ENCODE results near the gene KDM5A. TPM values are rescaled to one million over a fixed set of nuclear protein-coding genes. Genes with fewer than 3 reads are reported as not detected.
"Not testable (repeated sequence)": the region's sequence is repeated elsewhere in the genome, so short reads cannot be mapped to it uniquely, and the experiment has no call there.

KDM5A gene
- total RNA-seq, 2 donors from 2014 or later: 19.3 to 20.9 TPM

DNA sequence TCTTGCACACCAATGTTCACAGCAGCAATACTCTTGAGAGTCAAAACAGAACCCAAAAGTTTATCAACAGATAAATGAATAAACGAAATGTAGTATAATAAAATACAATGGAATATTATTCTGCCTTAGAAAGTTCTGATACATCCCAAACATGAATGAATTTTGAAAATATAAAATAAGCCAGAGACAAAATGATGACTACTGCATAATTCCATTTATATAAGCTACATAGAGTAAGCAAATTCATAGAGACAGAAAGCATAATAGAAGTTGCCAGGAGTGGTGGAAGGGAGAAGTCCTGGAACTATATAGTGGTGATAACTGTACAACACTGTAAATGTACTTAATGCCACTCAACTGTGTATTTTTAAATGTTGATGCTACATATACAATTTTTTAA, 21.1 kb downstream of the KDM5A start:
- no peak overlapping the region for H3K27ac ChIP-seq
- no peak overlapping the region for H3K4me3 ChIP-seq
- H3K4me1 ChIP-seq: no peaks in the 10 kb centered on the region
- peaks cover 0 to 12% of the 10 kb centered on the region in 2 donors for H3K9me3 ChIP-seq
- peaks cover 31% of the 10 kb centered on the region for H3K36me3 ChIP-seq
- no peaks in the 10 kb centered on the region for H3K27me3 ChIP-seq
- DNase-seq (ENCODE audit: low spot score): no peak
- TF ChIP-seq, protein P1, sequence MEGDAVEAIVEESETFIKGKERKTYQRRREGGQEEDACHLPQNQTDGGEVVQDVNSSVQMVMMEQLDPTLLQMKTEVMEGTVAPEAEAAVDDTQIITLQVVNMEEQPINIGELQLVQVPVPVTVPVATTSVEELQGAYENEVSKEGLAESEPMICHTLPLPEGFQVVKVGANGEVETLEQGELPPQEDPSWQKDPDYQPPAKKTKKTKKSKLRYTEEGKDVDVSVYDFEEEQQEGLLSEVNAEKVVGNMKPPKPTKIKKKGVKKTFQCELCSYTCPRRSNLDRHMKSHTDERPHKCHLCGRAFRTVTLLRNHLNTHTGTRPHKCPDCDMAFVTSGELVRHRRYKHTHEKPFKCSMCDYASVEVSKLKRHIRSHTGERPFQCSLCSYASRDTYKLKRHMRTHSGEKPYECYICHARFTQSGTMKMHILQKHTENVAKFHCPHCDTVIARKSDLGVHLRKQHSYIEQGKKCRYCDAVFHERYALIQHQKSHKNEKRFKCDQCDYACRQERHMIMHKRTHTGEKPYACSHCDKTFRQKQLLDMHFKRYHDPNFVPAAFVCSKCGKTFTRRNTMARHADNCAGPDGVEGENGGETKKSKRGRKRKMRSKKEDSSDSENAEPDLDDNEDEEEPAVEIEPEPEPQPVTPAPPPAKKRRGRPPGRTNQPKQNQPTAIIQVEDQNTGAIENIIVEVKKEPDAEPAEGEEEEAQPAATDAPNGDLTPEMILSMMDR (IDR thresholded peaks at IDR 0.05): no peak

- Histone ChIP-seq H3K4me3 (no peak overlapping the region), H3K27ac (no peak overlapping the region), H3K4me1 (no peaks in the 10 kb centered on the region), H3K36me3 (peaks cover 42% of the 10 kb centered on the region), H3K9me3 (peaks cover 0 to 12% of the 10 kb centered on the region in 2 donors), H3K27me3 (no peaks in the 10 kb centered on the region)
- DNase-seq (ENCODE audit: low spot score): no peak
- TF ChIP-seq, protein P1 (IDR thresholded peaks at IDR 0.05): no peak
These were observed 22.3 kb downstream of the KDM5A start for GRCh38 chr12:366820-367219.

DNA sequence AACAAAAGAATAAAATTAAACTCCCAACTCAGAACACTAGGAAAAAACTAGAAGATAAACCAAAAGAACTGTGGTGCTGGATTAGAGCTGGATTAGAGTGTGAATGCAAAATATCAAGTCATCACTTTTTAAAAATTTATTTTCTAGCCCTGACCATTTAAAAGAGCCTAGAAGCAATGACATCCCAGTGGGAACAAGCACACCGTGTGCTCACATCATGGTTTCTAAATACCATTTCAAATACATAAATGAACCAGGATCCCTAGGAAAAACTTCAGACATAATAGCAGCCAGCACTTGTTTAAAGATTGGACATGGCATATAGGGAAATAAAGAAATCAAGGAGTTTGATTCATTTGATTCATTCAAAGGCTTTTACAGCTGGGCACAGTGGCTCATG, 30.0 kb downstream of the KDM5A start:
- Histone ChIP-seq H3K4me3 (no peak overlapping the region), H3K27me3 (no peaks in the 10 kb centered on the region), H3K4me1 (no peaks in the 10 kb centered on the region), H3K27ac (no peak overlapping the region), H3K9me3 (peaks cover 0 to 9% of the 10 kb centered on the region in 2 donors), H3K36me3 (peaks cover 65% of the 10 kb centered on the region)
- TF ChIP-seq, protein P1 (IDR thresholded peaks at IDR 0.05): no peak
- DNase-seq (ENCODE audit: low spot score): no peak

DNA sequence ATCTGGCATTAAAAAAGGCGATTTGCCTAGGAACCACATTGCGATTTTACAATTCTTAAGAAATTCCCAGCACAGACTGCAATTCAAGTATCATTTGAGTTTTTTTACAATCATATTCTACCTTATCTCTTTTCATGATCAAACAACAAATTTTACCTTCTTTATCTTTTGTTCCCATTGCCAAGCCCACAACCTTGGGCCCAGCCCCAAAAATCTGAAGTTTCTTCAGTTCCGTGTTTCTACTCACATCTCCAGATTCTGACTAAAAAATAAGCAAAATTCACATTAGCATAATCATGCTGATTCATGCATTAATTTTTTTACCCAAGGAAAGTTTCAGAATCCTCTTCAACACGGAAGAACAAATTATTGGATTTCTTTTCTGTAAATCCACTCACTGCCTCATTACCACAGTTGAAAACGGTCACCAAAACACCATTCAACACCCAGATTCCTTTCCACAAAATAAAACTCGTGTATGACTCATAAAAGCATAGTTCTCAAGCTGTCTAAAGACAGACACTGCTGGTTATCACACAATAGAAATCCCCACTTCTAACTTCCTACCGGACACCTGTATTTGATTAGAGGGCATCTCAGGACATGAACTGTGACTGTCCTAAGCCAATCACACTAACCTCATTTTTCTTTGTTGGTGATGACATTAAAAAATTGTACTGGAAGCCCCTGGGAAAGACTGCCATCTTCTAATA, 32.7 kb downstream of the KDM5A start:
- DNase-seq (ENCODE audit: low spot score): no peak
- Histone ChIP-seq H3K4me1 (no peaks in the 10 kb centered on the region), H3K36me3 (peaks cover 69% of the 10 kb centered on the region), H3K4me3 (no peak overlapping the region), H3K9me3 (peaks cover 0 to 9% of the 10 kb centered on the region in 2 donors), H3K27me3 (no peaks in the 10 kb centered on the region), H3K27ac (no peak overlapping the region)
- TF ChIP-seq, protein P1 (IDR thresholded peaks at IDR 0.05): no peak

DNA sequence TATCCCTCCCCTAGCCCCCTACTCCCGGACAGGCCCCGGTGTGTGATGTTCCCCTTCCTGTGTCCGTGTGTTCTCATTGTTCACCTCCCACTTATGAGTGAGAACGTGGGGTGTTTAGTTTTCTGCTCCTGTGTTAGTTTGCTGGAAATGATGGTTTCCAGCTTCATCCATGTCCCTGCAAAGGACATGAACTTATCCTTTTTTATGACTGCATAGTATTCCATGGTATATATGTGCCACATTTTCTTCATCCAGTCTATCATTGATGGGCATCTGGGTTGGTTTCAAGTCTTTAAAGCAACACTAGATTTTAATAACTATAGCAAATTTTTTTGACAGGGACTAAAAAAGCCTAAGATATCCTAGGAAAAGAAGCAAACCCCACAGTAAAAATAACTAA, 37.9 kb downstream of the KDM5A start:
- not testable (repeated sequence) for DNase-seq (ENCODE audit: low spot score); H3K27me3 ChIP-seq; H3K4me3 ChIP-seq

GRCh38 chr12:349625-350024, 39.5 kb downstream of the KDM5A start:
- peaks cover 63% of the 10 kb centered on the region for H3K36me3 ChIP-seq
- not testable (repeated sequence) for H3K4me1 ChIP-seq

More for the DNA sequence above, 37.9 kb downstream of the KDM5A start:
- H3K9me3 ChIP-seq, H3K27ac ChIP-seq, H3K4me1 ChIP-seq: not testable (repeated sequence)
- H3K36me3 ChIP-seq: peaks cover 67% of the 10 kb centered on the region

GRCh38 chr12:343036-343435, 46.1 kb downstream of the KDM5A start:
- not testable (repeated sequence) for H3K27me3 ChIP-seq; H3K4me1 ChIP-seq; DNase-seq (ENCODE audit: low spot score); H3K9me3 ChIP-seq; H3K4me3 ChIP-seq; H3K27ac ChIP-seq
- peaks cover 18% of the 10 kb centered on the region for H3K36me3 ChIP-seq

More at GRCh38 chr12:349625-350024, 39.5 kb downstream of the KDM5A start:
- not testable (repeated sequence) for H3K27ac ChIP-seq; DNase-seq (ENCODE audit: low spot score); H3K27me3 ChIP-seq; H3K4me3 ChIP-seq; H3K9me3 ChIP-seq
